ENCODE measurements around the gene MEIOSIN.
A peak's percentile ranks its signal among the peaks of the same experiment; 100 is the strongest.

The MEIOSIN gene

GRCh38 chr19:45779231-45780145 is 46.2 kb downstream of the MEIOSIN start:
- peak; percentile 52 to 71 for DNase-seq (ENCODE audit: low read depth in 1 of 2, low spot score in 1 of 2)

- no peak for DNase-seq (ENCODE audit: low read depth in 1 of 2, low spot score in 1 of 2)
These were observed 46.9 kb downstream of the MEIOSIN start for GRCh38 chr19:45780146-45780447.

DNA sequence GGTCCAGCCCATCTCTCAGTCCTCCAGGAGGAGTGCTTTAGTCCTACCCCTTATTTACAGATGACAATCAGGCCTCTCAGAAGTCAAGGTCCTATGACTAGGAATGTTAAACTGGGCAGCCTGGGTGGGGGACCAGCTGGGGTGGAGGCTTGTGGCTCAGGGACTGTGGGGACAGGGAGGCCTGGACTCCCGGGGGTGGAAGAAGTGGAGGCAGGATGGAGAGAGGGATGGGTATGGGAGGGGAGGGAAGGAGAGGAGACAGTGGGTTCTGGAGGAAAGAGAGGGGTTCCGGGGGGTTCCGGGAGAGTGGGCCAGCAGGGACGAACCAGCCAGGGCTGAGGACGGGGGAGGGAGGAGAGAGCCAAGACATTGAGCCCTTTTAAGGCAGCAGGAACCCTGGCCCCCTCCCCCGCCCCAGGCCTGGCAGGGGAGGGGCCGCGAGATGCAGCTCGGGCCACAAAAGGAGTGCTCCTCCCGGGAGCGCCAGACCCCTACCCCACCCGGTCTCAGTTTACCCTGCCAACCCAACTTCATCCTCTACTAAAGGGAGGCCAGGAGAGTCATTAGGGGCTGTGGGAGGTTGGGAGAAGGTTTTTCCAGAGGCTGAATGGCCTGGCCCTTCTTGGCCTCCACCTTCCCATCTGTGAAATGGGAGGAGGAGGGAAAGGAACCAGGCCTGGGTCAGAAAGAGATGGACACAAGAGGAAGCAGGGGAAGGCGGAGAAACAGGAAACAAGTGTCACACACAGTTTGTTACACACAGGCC is 47.4 kb downstream of the MEIOSIN start:
- no peak for DNase-seq (ENCODE audit: low read depth in 1 of 2, low spot score in 1 of 2)

GRCh38 chr19:45781214-45782161 is 48.2 kb downstream of the MEIOSIN start:
- no peak for DNase-seq (ENCODE audit: low read depth in 1 of 2, low spot score in 1 of 2)

- no peak for DNase-seq (ENCODE audit: low read depth in 1 of 2, low spot score in 1 of 2)
These were observed 49.0 kb downstream of the MEIOSIN start, which contains the start of gene DMPK for GRCh38 chr19:45782162-45782691. Gene DMPK (minus strand): TSS chr19:45782490. CDS start chr19:45782352, 138 bp downstream.

GRCh38 chr19:45782820-45783785 is 49.9 kb downstream of the MEIOSIN start:
- DNase-seq (ENCODE audit: low read depth in 1 of 2, low spot score in 1 of 2) = no peak

DNA sequence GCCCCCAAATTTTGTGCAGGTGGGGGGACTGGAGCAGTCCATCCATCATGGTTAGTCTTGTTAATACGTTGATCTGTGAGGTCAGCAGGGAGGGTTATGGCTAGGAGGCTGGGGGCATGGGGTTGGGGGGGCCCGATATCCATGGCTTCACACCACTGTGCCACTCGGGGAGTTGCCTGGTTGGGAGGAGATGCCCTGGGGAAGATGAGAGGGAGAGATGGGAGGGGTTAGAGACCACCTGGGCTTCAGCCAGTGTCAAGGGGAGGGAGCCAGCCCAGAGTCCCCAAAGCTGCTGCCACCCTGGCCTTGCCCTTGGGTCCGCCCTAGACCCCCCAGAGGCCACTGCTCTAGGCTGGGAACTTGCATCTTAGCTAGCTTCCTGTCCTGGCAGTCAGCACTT is 50.9 kb downstream of the MEIOSIN start:
- DNase-seq (ENCODE audit: low read depth in 1 of 2, low spot score in 1 of 2) = no peak

DNA sequence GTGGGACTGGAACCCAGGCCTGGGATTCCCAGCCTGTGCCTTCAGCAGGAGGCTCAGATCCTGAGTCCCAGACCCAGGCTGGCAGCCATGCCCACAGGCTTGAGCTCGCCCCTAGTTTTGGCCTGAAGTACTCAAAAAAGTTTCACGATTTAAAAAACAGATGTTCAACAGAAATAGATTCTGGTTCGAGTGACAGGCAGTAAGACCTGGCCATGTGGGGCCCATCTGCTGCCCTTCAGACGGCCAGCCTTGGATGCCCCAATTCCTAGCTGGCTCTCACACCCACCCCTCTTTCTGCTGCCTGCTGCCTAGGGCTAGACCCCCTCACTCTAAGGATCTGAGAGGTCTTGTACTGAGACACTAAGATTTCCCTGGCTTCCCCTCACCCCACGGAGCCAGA is 51.9 kb downstream of the MEIOSIN start:
- no peak for DNase-seq (ENCODE audit: low read depth in 1 of 2, low spot score in 1 of 2)

GRCh38 chr19:45785781-45786532 is 52.7 kb downstream of the MEIOSIN start:
- DNase-seq (ENCODE audit: low read depth in 1 of 2, low spot score in 1 of 2) = no peak

DNA sequence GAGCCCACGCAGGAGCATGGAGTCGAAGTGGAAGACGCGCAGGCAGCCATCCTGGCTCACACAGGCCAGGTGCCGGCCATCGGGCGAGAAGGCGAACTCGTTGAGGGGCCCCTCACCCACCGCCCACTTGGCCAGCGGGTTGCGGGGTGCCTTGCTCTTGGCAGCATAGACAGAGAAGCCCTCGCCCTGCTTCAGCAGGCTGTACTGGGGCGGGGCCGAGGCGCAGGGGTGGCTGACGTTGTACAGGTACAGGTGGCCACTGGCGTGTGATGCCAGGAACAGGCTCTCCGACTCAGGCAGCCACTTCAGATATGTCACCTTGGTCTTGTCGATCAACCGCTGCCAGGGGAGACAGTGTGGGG is 53.3 kb downstream of the MEIOSIN start:
- no peak for DNase-seq (ENCODE audit: low read depth in 1 of 2, low spot score in 1 of 2)

DNA sequence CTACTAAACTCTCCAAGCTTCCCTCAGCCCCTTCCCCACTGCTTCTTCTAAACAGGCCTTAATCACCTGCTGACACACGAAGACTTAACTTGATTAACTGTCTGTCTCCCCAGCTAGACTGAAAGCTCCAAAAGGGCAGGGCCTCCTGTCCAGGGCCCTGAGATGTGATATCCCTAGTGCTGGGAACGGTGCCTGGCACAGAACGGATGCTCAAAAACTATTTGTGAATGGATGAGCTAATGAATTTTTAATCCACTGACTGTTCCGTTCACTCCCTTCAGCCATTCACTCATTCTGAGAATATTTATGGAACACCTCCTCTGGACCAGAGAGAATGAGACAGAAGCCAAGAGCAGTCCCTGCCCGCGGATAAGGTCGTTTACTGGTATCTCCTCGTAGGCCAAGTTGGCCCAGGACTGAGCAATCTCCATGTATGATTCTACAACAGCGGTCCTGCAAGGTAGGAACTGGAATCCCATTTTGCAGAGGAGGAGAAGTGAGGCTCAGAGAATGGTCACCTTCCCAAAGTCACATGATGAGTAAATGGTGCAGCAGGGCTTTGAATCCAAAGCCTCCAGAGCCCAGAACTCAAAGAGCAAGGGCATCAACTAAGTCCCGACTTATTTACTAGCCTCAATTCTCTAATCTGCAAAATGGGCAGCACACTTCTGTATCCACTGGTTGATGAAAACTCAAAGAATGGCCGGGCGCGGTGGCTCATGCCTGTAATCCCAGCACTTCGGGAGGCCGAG is 56.0 kb downstream of the MEIOSIN start:
- no peak for DNase-seq (ENCODE audit: low read depth in 1 of 2, low spot score in 1 of 2)

DNA sequence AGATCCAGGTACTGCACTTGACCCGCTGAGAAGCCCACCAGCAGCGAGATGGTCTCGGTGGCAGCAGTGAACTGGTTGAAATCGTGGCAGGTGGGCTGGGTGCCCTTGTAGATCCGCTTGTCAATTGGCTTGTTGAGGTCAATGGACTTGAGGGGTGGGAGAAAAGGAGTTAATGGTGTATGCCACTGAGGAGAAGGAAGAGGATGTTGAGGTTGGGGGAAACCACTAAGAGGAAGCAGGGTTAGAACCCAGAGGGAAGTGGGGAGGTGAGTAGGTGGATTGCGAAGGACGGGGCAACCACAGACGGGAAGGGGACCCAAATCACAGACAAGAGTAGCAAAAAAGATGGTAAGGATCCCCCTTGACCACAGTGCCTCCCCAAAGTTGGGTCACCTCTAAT is 57.7 kb downstream of the MEIOSIN start:
- no peak for DNase-seq (ENCODE audit: low read depth in 1 of 2, low spot score in 1 of 2)

- DNase-seq (ENCODE audit: low read depth in 1 of 2, low spot score in 1 of 2) = no peak
These were observed 58.7 kb downstream of the MEIOSIN start for GRCh38 chr19:45791744-45792469.

- DNase-seq (ENCODE audit: low read depth in 1 of 2, low spot score in 1 of 2) = peak; percentile 98 to 99
These were observed 59.4 kb downstream of the MEIOSIN start, which contains the start of gene DMWD for GRCh38 chr19:45792470-45793177. Gene DMWD (minus strand): TSS chr19:45792845. CDS start chr19:45792756, 89 bp downstream.

DNA sequence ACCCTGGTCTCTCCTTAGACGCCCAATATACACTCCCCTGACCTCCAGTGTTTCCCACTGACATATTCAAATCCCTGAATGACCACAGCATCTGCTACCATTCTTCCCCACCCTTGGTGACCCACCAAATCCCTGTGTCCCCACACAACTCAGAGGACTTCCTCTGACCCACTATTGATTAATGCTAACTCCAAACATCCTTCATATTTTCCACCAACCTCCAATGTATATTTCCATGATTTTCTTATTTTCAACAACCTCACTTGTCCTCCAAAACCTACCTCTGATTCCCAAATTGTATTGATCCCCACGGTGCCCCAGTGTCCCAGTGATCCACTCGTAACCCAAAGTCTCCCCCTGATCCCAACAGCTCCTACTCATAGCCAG is 59.9 kb downstream of the MEIOSIN start:
- DNase-seq (ENCODE audit: low read depth in 1 of 2, low spot score in 1 of 2) = no peak

DNA sequence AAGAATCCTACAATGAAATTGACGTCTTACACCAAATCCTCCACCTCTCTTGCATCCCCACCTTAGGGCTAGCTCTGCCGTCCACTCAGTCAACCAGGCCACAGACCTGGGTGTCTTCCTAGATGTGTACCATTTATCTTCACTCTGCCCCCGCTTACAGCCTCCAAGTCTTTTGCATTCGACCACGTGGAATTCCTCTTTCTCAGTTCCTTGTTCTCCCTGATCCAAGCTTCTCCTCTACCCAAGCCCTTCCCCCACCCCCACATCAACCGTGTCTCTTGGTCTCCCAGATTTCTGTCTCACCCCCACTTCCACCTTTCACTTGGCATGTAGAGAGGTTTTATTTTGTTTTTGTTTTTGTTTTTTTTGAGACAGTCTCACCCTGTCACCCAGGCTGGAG is 60.6 kb downstream of the MEIOSIN start:
- DNase-seq (ENCODE audit: low read depth in 1 of 2, low spot score in 1 of 2) = no peak

GRCh38 chr19:45794627-45795026 is 61.4 kb downstream of the MEIOSIN start:
- no peak for DNase-seq (ENCODE audit: low read depth in 1 of 2, low spot score in 1 of 2)

Measured in activated T-helper 1 cell treated with anti-CD3 and anti-CD28 coated beads, Interleukin-2, amount 50 U/mL, for 16 hours (primary cell).